ENCODE measurements around the gene TTLL10.
"Not testable (repeated sequence)": the region's sequence is repeated elsewhere in the genome, so short reads cannot be mapped to it uniquely, and the experiment has no call there.

TTLL10 gene

GRCh38 chr1:1170215-1171091 is 3.2 kb upstream of the TTLL10 start:
- FAIRE-seq = no peak
- TF ChIP-seq POLR2A (IDR thresholded peaks at IDR 0.05; ENCODE audit: low read depth, low read length) (no peak), TAF1 (IDR thresholded peaks at IDR 0.05; ENCODE audit: borderline replicate concordance, low read depth, low read length) (no peak), POLR2AphosphoS5 (IDR thresholded peaks at IDR 0.05; ENCODE audit: low read depth, low read length) (no peak)
- no peak for DNase-seq (ENCODE audit: insufficient read length)

- DNase-seq (ENCODE audit: insufficient read length) (no peak), FAIRE-seq (peak; percentile 21)
- no peak for TF ChIP-seq POLR2A (IDR thresholded peaks at IDR 0.05; ENCODE audit: low read depth, low read length)
- TF ChIP-seq POLR2AphosphoS5 (IDR thresholded peaks at IDR 0.05; ENCODE audit: low read depth, low read length) = no peak
- TF ChIP-seq TAF1 (IDR thresholded peaks at IDR 0.05; ENCODE audit: borderline replicate concordance, low read depth, low read length) = no peak
These were observed 2.5 kb upstream of the TTLL10 start for GRCh38 chr1:1171161-1171545.

- DNase-seq (ENCODE audit: insufficient read length) (no peak), FAIRE-seq (peak; percentile 72)
- no peak for TF ChIP-seq TAF1 (IDR thresholded peaks at IDR 0.05; ENCODE audit: borderline replicate concordance, low read depth, low read length)
- no peak for TF ChIP-seq POLR2A (IDR thresholded peaks at IDR 0.05; ENCODE audit: low read depth, low read length)
- TF ChIP-seq POLR2AphosphoS5 (IDR thresholded peaks at IDR 0.05; ENCODE audit: low read depth, low read length) = no peak
These were observed 1.9 kb upstream of the TTLL10 start for GRCh38 chr1:1171546-1172340.

- DNase-seq (ENCODE audit: insufficient read length) = no peak
- no peak for TF ChIP-seq POLR2AphosphoS5 (IDR thresholded peaks at IDR 0.05; ENCODE audit: low read depth, low read length)
- TF ChIP-seq POLR2A (IDR thresholded peaks at IDR 0.05; ENCODE audit: low read depth, low read length) = no peak
- no peak for TF ChIP-seq TAF1 (IDR thresholded peaks at IDR 0.05; ENCODE audit: borderline replicate concordance, low read depth, low read length)
- FAIRE-seq = no peak
These were observed 453 bp upstream of the TTLL10 start for GRCh38 chr1:1173061-1173792.

GRCh38 chr1:1175221-1176062 is 1.8 kb downstream of the TTLL10 start:
- no peak for DNase-seq (ENCODE audit: insufficient read length)
- FAIRE-seq = no peak
- TF ChIP-seq TAF1 (IDR thresholded peaks at IDR 0.05; ENCODE audit: borderline replicate concordance, low read depth, low read length) (no peak), POLR2AphosphoS5 (IDR thresholded peaks at IDR 0.05; ENCODE audit: low read depth, low read length) (no peak), POLR2A (IDR thresholded peaks at IDR 0.05; ENCODE audit: low read depth, low read length) (no peak)

- FAIRE-seq; DNase-seq (ENCODE audit: insufficient read length): not testable (repeated sequence)
These were observed 2.5 kb downstream of the TTLL10 start for GRCh38 chr1:1176063-1176761.

- no peak for TF ChIP-seq POLR2AphosphoS5 (IDR thresholded peaks at IDR 0.05; ENCODE audit: low read depth, low read length)
- TF ChIP-seq TAF1 (IDR thresholded peaks at IDR 0.05; ENCODE audit: borderline replicate concordance, low read depth, low read length) = no peak
- no peak for TF ChIP-seq POLR2A (IDR thresholded peaks at IDR 0.05; ENCODE audit: low read depth, low read length)
- DNase-seq (ENCODE audit: insufficient read length) (no peak), FAIRE-seq (no peak)
These were observed 3.3 kb downstream of the TTLL10 start for GRCh38 chr1:1176931-1177330.

GRCh38 chr1:1177452-1178206 is 3.9 kb downstream of the TTLL10 start:
- no peak for FAIRE-seq
- DNase-seq (ENCODE audit: insufficient read length) = no peak
- TF ChIP-seq POLR2AphosphoS5 (IDR thresholded peaks at IDR 0.05; ENCODE audit: low read depth, low read length) (no peak), POLR2A (IDR thresholded peaks at IDR 0.05; ENCODE audit: low read depth, low read length) (no peak), TAF1 (IDR thresholded peaks at IDR 0.05; ENCODE audit: borderline replicate concordance, low read depth, low read length) (no peak)

GRCh38 chr1:1178794-1179331 is 5.2 kb downstream of the TTLL10 start:
- TF ChIP-seq POLR2A (IDR thresholded peaks at IDR 0.05; ENCODE audit: low read depth, low read length) = no peak
- no peak for TF ChIP-seq TAF1 (IDR thresholded peaks at IDR 0.05; ENCODE audit: borderline replicate concordance, low read depth, low read length)
- no peak for TF ChIP-seq POLR2AphosphoS5 (IDR thresholded peaks at IDR 0.05; ENCODE audit: low read depth, low read length)
- DNase-seq (ENCODE audit: insufficient read length) (no peak), FAIRE-seq (no peak)
